ENCODE measurements around the gene COX6A1. TPM values are rescaled to one million over a fixed set of nuclear protein-coding genes. Genes with fewer than 3 reads are reported as not detected.

COX6A1 gene
- total and polyA plus RNA-seq, 2 donors (not counting 1 experiment from before 2014, with no cell fraction given): 137 to 484 TPM

DNA sequence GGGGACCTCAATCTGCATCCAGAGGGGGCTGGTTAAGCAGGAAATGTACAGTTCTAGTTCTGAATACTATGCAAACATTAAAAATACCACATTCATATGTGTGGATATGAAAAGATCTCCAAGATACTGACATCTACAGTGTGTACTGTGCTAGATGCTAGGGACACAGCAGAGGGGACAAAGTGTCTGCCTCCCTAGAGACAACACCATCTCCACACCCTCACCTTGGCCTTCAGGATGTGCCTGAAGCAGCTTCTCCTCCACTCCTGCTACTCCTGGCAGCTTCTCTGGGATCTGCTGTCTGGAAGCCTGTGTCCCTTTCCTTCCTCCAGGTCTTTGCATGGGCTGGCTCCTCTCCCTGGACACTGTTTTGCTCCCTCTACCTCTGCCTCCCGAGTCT lies 42.3 kb downstream of the COX6A1 start:
- WGBS (ENCODE audit: insufficient coverage): 78% methylated on average over 1 of the region's 1 CpG
- TF ChIP-seq, protein P1, sequence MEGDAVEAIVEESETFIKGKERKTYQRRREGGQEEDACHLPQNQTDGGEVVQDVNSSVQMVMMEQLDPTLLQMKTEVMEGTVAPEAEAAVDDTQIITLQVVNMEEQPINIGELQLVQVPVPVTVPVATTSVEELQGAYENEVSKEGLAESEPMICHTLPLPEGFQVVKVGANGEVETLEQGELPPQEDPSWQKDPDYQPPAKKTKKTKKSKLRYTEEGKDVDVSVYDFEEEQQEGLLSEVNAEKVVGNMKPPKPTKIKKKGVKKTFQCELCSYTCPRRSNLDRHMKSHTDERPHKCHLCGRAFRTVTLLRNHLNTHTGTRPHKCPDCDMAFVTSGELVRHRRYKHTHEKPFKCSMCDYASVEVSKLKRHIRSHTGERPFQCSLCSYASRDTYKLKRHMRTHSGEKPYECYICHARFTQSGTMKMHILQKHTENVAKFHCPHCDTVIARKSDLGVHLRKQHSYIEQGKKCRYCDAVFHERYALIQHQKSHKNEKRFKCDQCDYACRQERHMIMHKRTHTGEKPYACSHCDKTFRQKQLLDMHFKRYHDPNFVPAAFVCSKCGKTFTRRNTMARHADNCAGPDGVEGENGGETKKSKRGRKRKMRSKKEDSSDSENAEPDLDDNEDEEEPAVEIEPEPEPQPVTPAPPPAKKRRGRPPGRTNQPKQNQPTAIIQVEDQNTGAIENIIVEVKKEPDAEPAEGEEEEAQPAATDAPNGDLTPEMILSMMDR (IDR thresholded peaks at IDR 0.05): no peak
- TF ChIP-seq EZH2 (IDR thresholded peaks at IDR 0.05; ENCODE audit: borderline replicate concordance, insufficient read depth, low read depth, low read length, poor library complexity, severe bottlenecking): no peak
- ChIA-PET POLR2A (no interaction called here), CTCF (interaction anchor here (1.2 kb wide), 1 partner anchor 11 kb away, joined by 3 read pairs; no protein-coding TSS in a partner anchor)
- Histone ChIP-seq H3K4me1 (ENCODE audit: control insufficient read depth in 2 of 2, insufficient read depth in 2 of 2, low read length in 2 of 2) (no peaks in the 10 kb centered on the region), H3K36me3 (replicated peaks in 1 of 2; ENCODE audit: control extremely low read depth in 1 of 2, control insufficient read depth in 1 of 2, extremely low read depth in 1 of 2, insufficient read depth in 2 of 2, low read length in 1 of 2) (no peaks in the 10 kb centered on the region), H3K4me2 (replicated peaks; ENCODE audit: low read depth, low read length, poor library complexity, severe bottlenecking) (no peak overlapping the region), H3K79me2 (ENCODE audit: control insufficient read depth, insufficient read depth, low read length) (peaks cover 3% of the 10 kb centered on the region), H4K20me1 (ENCODE audit: control insufficient read depth, insufficient read depth, low read length, poor library complexity, severe bottlenecking) (no peaks in the 10 kb centered on the region), H3K27ac (ENCODE audit: low read length in 2 of 2) (no peak overlapping the region), H3K9ac (ENCODE audit: low read length) (no peak overlapping the region), H3K27me3 (replicated peaks in 1 of 4; ENCODE audit: control extremely low read depth in 1 of 4, control insufficient read depth in 3 of 4, insufficient read depth in 4 of 4, low read length in 3 of 4) (no peaks in the 10 kb centered on the region), H3K4me3 (ENCODE audit: control extremely low read depth in 1 of 5, extremely low read depth in 1 of 5, insufficient read depth in 1 of 5, low read depth in 2 of 5, low read length in 4 of 5) (no peak overlapping the region), H3K9me3 (ENCODE audit: control extremely low read depth in 1 of 3, control insufficient read depth in 2 of 3, insufficient read depth in 1 of 3, low read length in 2 of 3) (no peaks in the 10 kb centered on the region), H2AFZ (ENCODE audit: insufficient read depth, low read depth, low read length, poor library complexity, severe bottlenecking) (no peak overlapping the region)
- no peaks in the 10 kb centered on the region for H3K27me3 Mint-ChIP-seq
- intact Hi-C loops (cut with micrococcal nuclease): no loop called here
- no peak for DNase-seq
- no peaks in the 10 kb centered on the region for H3K4me1 Mint-ChIP-seq
- no peaks in the 10 kb centered on the region for H3K9me3 Mint-ChIP-seq (ENCODE audit: insufficient read depth)
- no peak overlapping the region for H3K4me3 Mint-ChIP-seq
- no peak for ATAC-seq (ENCODE audit: low read depth)
- H3K27ac Mint-ChIP-seq: no peak overlapping the region

DNA sequence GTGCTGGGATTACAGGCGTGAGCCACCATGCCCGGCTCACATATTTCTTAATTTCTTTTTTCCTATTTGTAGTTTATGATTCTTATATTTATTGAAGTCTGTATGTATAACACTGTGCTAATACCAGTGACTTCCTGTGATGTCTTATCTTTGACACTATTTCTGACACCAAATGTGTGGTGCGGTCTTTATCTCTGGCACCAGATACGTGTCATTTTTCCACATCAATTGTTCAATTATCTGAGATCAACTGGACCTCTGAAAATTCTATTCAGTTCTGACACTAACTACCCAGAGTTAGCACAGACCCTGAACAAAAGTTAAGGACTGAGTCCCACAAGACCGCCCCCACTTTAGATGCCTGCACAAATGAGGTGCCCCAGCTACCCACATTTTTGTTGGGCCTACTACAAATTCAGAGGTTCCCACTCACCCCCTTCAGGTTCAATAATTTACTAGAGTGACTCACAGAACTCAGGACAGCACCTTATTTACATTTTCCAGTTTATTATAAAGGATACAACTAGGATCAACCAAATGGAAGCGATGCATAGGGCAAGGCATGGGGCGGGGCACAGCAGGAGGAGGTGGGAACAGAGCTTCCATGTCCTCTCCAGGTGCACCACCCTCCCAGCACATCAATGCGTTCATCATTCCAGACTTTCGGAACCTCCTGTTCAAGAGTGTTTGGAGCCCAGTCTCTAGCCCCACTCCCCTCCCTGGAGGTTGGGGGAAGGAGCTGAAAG lies 43.3 kb downstream of the COX6A1 start:
- no peaks in the 10 kb centered on the region for H3K27me3 ChIP-seq (replicated peaks in 1 of 4; ENCODE audit: control extremely low read depth in 1 of 4, control insufficient read depth in 3 of 4, insufficient read depth in 4 of 4, low read length in 3 of 4)
- H3K9ac ChIP-seq (ENCODE audit: low read length): no peak overlapping the region
- H3K9me3 Mint-ChIP-seq (ENCODE audit: insufficient read depth): no peaks in the 10 kb centered on the region
- no peak overlapping the region for H3K4me2 ChIP-seq (replicated peaks; ENCODE audit: low read depth, low read length, poor library complexity, severe bottlenecking)
- H3K27ac Mint-ChIP-seq: no peak overlapping the region
- no peaks in the 10 kb centered on the region for H3K36me3 ChIP-seq (replicated peaks in 1 of 2; ENCODE audit: control extremely low read depth in 1 of 2, control insufficient read depth in 1 of 2, extremely low read depth in 1 of 2, insufficient read depth in 2 of 2, low read length in 1 of 2)
- no peaks in the 10 kb centered on the region for H3K4me1 ChIP-seq (ENCODE audit: control insufficient read depth in 2 of 2, insufficient read depth in 2 of 2, low read length in 2 of 2)
- no peak overlapping the region for H3K27ac ChIP-seq (ENCODE audit: low read length in 2 of 2)
- H3K4me3 ChIP-seq (ENCODE audit: control extremely low read depth in 1 of 5, extremely low read depth in 1 of 5, insufficient read depth in 1 of 5, low read depth in 2 of 5, low read length in 4 of 5): no peak overlapping the region
- CTCF ChIA-PET: no interaction called here
- no peaks in the 10 kb centered on the region for H4K20me1 ChIP-seq (ENCODE audit: control insufficient read depth, insufficient read depth, low read length, poor library complexity, severe bottlenecking)
- no peaks in the 10 kb centered on the region for H3K27me3 Mint-ChIP-seq
- intact Hi-C loops (cut with micrococcal nuclease): no loop called here
- POLR2A ChIA-PET: no interaction called here
- H3K4me3 Mint-ChIP-seq: no peak overlapping the region
- no peak for TF ChIP-seq EZH2 (IDR thresholded peaks at IDR 0.05; ENCODE audit: borderline replicate concordance, insufficient read depth, low read depth, low read length, poor library complexity, severe bottlenecking)
- TF ChIP-seq, protein P1 (IDR thresholded peaks at IDR 0.05): no peak
- H2AFZ ChIP-seq (ENCODE audit: insufficient read depth, low read depth, low read length, poor library complexity, severe bottlenecking): no peak overlapping the region
- peaks cover 2% of the 10 kb centered on the region for H3K4me1 Mint-ChIP-seq
- ATAC-seq (ENCODE audit: low read depth) (no peak), DNase-seq (no peak)
- WGBS (ENCODE audit: insufficient coverage): 100% methylated on average over 5 of the region's 9 CpGs
- no peaks in the 10 kb centered on the region for H3K9me3 ChIP-seq (ENCODE audit: control extremely low read depth in 1 of 3, control insufficient read depth in 2 of 3, insufficient read depth in 1 of 3, low read length in 2 of 3)
- peaks cover 3% of the 10 kb centered on the region for H3K79me2 ChIP-seq (ENCODE audit: control insufficient read depth, insufficient read depth, low read length)

Measured in B cell (primary cell).